CD14-positive monocyte (primary cell): ENCODE measurements around the gene HK1. TPM values are rescaled to one million over a fixed set of nuclear protein-coding genes. Genes with fewer than 3 reads are reported as not detected.

Source experiments
- DNase-seq, 3 donors: peaks; one replicate each; pipeline ENCODE4 v3.0.0-alpha.2; 2011 to 2022
- H2AFZ ChIP-seq: 2 replicates; pipeline ENCODE4 v1.6.0; 2012; ENCODE audit warnings: mild to moderate bottlenecking, low read depth, low read length, inconsistent platforms; ENCODE audit not compliant: insufficient read depth, poor library complexity, severe bottlenecking
- H3K27ac ChIP-seq, 2 donors: 1 replicate in 1 of 2; 2 replicates in 1 of 2; pipeline ENCODE4 v1.5.1; 2012 to 2013; ENCODE audit warnings: low read length in 2 of 2, control low read depth in 1 of 2, inconsistent platforms in 1 of 2, low read depth in 1 of 2, mild to moderate bottlenecking in 1 of 2
- H3K27me3 ChIP-seq, 2 donors: one replicate each; pipeline versions ENCODE4 v1.6.0 to v1.6.1; 2011 to 2013; ENCODE audit warnings: low read length in 2 of 2; ENCODE audit not compliant: control insufficient read depth in 2 of 2, insufficient read depth in 2 of 2
- H3K36me3 ChIP-seq, 2 donors: replicated peaks in 1 of 2; 1 replicate in 1 of 2; 2 replicates in 1 of 2; pipeline versions ENCODE4 v1.5.1 to v1.6.1; 2012 to 2013; ENCODE audit warnings: low read length in 2 of 2, control low read depth in 1 of 2, inconsistent platforms in 1 of 2, mild to moderate bottlenecking in 1 of 2; ENCODE audit not compliant: insufficient read depth in 2 of 2, control insufficient read depth in 1 of 2
- H3K4me1 ChIP-seq, 2 donors: 1 replicate in 1 of 2; 2 replicates in 1 of 2; pipeline versions ENCODE4 v1.5.1 to v1.6.1; 2012 to 2013; ENCODE audit warnings: low read length in 2 of 2, control low read depth in 1 of 2, inconsistent platforms in 1 of 2, mild to moderate bottlenecking in 1 of 2, moderate library complexity in 1 of 2; ENCODE audit not compliant: insufficient read depth in 2 of 2, control insufficient read depth in 1 of 2
- H3K4me2 ChIP-seq: replicated peaks from 2 replicates; pipeline ENCODE3; 2012; ENCODE audit warnings: low read length, moderate library complexity, mild to moderate bottlenecking; ENCODE audit not compliant: poor library complexity, severe bottlenecking; ENCODE audit errors: extremely low read depth
- H3K4me3 ChIP-seq, 3 experiments: fragments of 200-600 bp in 1 of 3; sonication (generic) in 1 of 3; replicated peaks in 1 of 3; 1 replicate in 2 of 3; 2 replicates in 1 of 3; pipeline ENCODE4 v1.5.1; 2011 to 2013; ENCODE audit warnings: low read length in 3 of 3, mild to moderate bottlenecking in 3 of 3, control low read depth in 2 of 3, low read depth in 2 of 3, inconsistent platforms in 1 of 3, moderate library complexity in 1 of 3
- H3K79me2 ChIP-seq: 2 replicates; pipeline ENCODE4 v1.6.0; 2012; ENCODE audit warnings: mild to moderate bottlenecking, control low read depth, inconsistent platforms, low read length, moderate library complexity; ENCODE audit not compliant: insufficient read depth
- H3K9ac ChIP-seq: 2 replicates; pipeline ENCODE4 v1.6.0; 2017; ENCODE audit warnings: low read length, mild to moderate bottlenecking; ENCODE audit not compliant: insufficient read depth, poor library complexity, severe bottlenecking
- H3K9me3 ChIP-seq, 2 donors: replicated peaks in 1 of 2; 1 replicate in 1 of 2; 2 replicates in 1 of 2; pipeline versions ENCODE4 v1.5.1 to v1.6.1; 2012 to 2013; ENCODE audit warnings: low read length in 2 of 2, control low read depth in 1 of 2; ENCODE audit not compliant: control insufficient read depth in 1 of 2, insufficient read depth in 1 of 2
- H4K20me1 ChIP-seq: 2 replicates; pipeline ENCODE4 v1.6.0; 2012; ENCODE audit warnings: mild to moderate bottlenecking, low read length, control low read depth, moderate library complexity; ENCODE audit not compliant: insufficient read depth
- H3K27ac Mint-ChIP-seq, 7 donors: one replicate each; pipeline ENCODE4 v1.8.0; 2020; ENCODE audit warnings: mild to moderate bottlenecking in 7 of 7, mixed read lengths in 7 of 7, moderate library complexity in 6 of 7, inconsistent platforms in 2 of 7
- H3K27me3 Mint-ChIP-seq, 3 donors: one replicate each; pipeline ENCODE4 v1.8.0; 2021 to 2022; ENCODE audit warnings: low read depth in 3 of 3, mild to moderate bottlenecking in 3 of 3, mixed read lengths in 3 of 3, moderate library complexity in 3 of 3, inconsistent platforms in 1 of 3
- H3K36me3 Mint-ChIP-seq, 2 donors: one replicate each; pipeline ENCODE4 v1.8.0; 2020; ENCODE audit warnings: mixed read lengths in 2 of 2, inconsistent platforms in 1 of 2, mild to moderate bottlenecking in 1 of 2
- H3K4me1 Mint-ChIP-seq: one replicate; pipeline ENCODE4 v1.8.0; 2020; ENCODE audit warnings: mild to moderate bottlenecking, mixed read lengths
- H3K4me3 Mint-ChIP-seq, 2 donors: one replicate each; pipeline ENCODE4 v1.8.0; 2020; ENCODE audit warnings: mild to moderate bottlenecking in 2 of 2, mixed read lengths in 2 of 2, moderate library complexity in 1 of 2
- H3K9me3 Mint-ChIP-seq, 7 donors: one replicate each; pipeline ENCODE4 v1.8.0; 2020 to 2022; ENCODE audit warnings: mixed read lengths in 7 of 7, mild to moderate bottlenecking in 6 of 7, moderate library complexity in 6 of 7, inconsistent platforms in 2 of 7
- CTCF ChIP-seq: fragments of 200-600 bp; IDR thresholded peaks from one replicate; pipeline ENCODE4 v1.8.0; 2022; ENCODE audit warnings: antibody characterized with exemption, mild to moderate bottlenecking
- WGBS: methylation state at CpG from one replicate; pipeline ENCODE4 v1.1.5; 2013; ENCODE audit warnings: missing lambda C conversion rate; ENCODE audit not compliant: insufficient coverage; 5-methylcytosine and 5-hydroxymethylcytosine counted together
- intact Hi-C, 2 donors: fragments of 100-400 bp; cut with micrococcal nuclease; formaldehyde crosslinking; loops; one replicate each; pipeline versions ENCODE4 v1.15.0 to v1.15.1; 2023
- polyA plus RNA-seq, 3 donors: library from polyadenylated mRNA; depleted of rRNA in 1 of 3; unstranded in 2 of 3; stranded (reverse) in 1 of 3; fragments of 300-500 nt in 2 of 3; fragments of >200 nt in 1 of 3; fragmentation: Illumina TruSeq in 2 of 3; gene quantifications; 1 replicate in 2 of 3; 2 replicates in 1 of 3; pipeline ENCODE4 v1.2.3, GENCODE V29; 2012 to 2021

The HK1 gene
- polyA plus RNA-seq, 3 donors: 57.9 to 146 (median 125) TPM

DNA sequence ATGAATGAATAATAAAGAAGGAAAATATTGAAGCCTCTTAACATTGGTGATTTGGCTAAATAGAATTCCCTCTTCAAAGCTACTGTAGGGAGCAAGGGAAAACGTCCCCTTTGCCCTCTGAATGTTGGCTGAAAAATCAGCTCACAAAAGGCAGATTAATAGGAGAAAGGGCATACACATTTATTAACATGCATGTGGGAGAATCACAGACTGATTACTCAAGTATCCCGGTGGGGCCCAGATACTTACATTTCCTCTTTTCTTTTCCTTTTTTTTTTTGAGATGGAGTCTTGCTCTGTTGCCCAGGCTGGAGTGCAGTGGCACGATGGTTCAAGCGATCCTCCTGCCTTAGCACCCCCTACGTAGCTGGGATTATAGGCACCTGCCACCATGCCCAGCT lies 68.5 kb downstream of the HK1 start:
- H3K27ac Mint-ChIP-seq: peak overlapping the region; percentile 85 to 95 (median 90)
- peaks cover 0 to 3% (median 0%) of the 10 kb centered on the region in 7 donors for H3K9me3 Mint-ChIP-seq
- intact Hi-C loops: loop anchor here in 1 of 2 donors (1.0 to 5.0 kb wide), 2 partner anchors 9 to 34 kb away; no protein-coding TSS in a partner anchor
- peaks cover 74 to 75% of the 10 kb centered on the region in 2 donors for H3K4me1 ChIP-seq
- H3K27ac ChIP-seq: peak overlapping the region; percentile 59 to 83
- no peak overlapping the region for H3K9ac ChIP-seq
- H4K20me1 ChIP-seq: peaks cover 27% of the 10 kb centered on the region
- peaks cover 0 to 6% (median 0%) of the 10 kb centered on the region in 3 donors for H3K27me3 Mint-ChIP-seq
- H3K4me1 Mint-ChIP-seq: peaks cover 87% of the 10 kb centered on the region
- H3K36me3 Mint-ChIP-seq: peaks cover 39 to 56% of the 10 kb centered on the region in 2 donors
- WGBS: no CpG with 5 or more reads among the region's 5 CpGs
- peak overlapping the region in 1 of 3 experiments; percentile 41 for H3K4me3 ChIP-seq
- H3K36me3 ChIP-seq: peaks cover 25 to 32% of the 10 kb centered on the region in 2 donors
- H3K4me2 ChIP-seq: peak overlapping the region; percentile 58
- no peaks in the 10 kb centered on the region for H3K9me3 ChIP-seq
- DNase-seq: peak; percentile 24 to 69 (median 62)
- H3K4me3 Mint-ChIP-seq: no peak overlapping the region
- no peak for TF ChIP-seq CTCF
- H2AFZ ChIP-seq: no peak overlapping the region
- H3K79me2 ChIP-seq: peaks cover 92% of the 10 kb centered on the region
- no peaks in the 10 kb centered on the region for H3K27me3 ChIP-seq

- Mint-ChIP-seq H3K4me3 (peak overlapping the region; percentile 49 to 76), H3K4me1 (peaks cover 75% of the 10 kb centered on the region), H3K9me3 (peaks cover 3 to 9% (median 4%) of the 10 kb centered on the region in 7 donors), H3K27me3 (peaks cover 0 to 4% (median 0%) of the 10 kb centered on the region in 3 donors), H3K27ac (peak overlapping the region; percentile 85 to 96 (median 93)), H3K36me3 (peaks cover 39 to 56% of the 10 kb centered on the region in 2 donors)
- H4K20me1 ChIP-seq: peaks cover 13% of the 10 kb centered on the region
- no peaks in the 10 kb centered on the region for H3K27me3 ChIP-seq
- peaks cover 19 to 32% of the 10 kb centered on the region in 2 donors for H3K36me3 ChIP-seq
- 16% methylated on average over 5 of the region's 10 CpGs for WGBS
- peaks cover 92% of the 10 kb centered on the region for H3K79me2 ChIP-seq
- peaks cover 3 to 10% of the 10 kb centered on the region in 2 donors for H3K9me3 ChIP-seq
- no peak overlapping the region for H2AFZ ChIP-seq
- no peak for TF ChIP-seq CTCF
- intact Hi-C loops: loop anchor here in 1 of 2 donors (5.0 kb wide), 1 partner anchor 37 kb away; no protein-coding TSS in a partner anchor
- H3K4me2 ChIP-seq: peak overlapping the region; percentile 71
- peak; percentile 50 to 75 (median 65) for DNase-seq
- H3K4me3 ChIP-seq: peak overlapping the region in 1 of 3 experiments; percentile 65
- H3K27ac ChIP-seq: peak overlapping the region; percentile 82 to 83
- H3K4me1 ChIP-seq: peaks cover 67 to 71% of the 10 kb centered on the region in 2 donors
- H3K9ac ChIP-seq: peak overlapping the region; percentile 33
Measured at GRCh38 chr10:69348816-69349541, 70.7 kb downstream of the HK1 start.
